Islet of Langerhans (tissue), 1 donor: ENCODE results near the gene PRPH.
"Not testable (repeated sequence)": the region's sequence is repeated elsewhere in the genome, so short reads cannot be mapped to it uniquely, and the experiment has no call there.

Source experiments
- FAIRE-seq: peaks from one replicate; lab custom pipeline; 2011; peaks lifted over from hg19 to GRCh38; lab: Jason Lieb, UNC

The PRPH gene

DNA sequence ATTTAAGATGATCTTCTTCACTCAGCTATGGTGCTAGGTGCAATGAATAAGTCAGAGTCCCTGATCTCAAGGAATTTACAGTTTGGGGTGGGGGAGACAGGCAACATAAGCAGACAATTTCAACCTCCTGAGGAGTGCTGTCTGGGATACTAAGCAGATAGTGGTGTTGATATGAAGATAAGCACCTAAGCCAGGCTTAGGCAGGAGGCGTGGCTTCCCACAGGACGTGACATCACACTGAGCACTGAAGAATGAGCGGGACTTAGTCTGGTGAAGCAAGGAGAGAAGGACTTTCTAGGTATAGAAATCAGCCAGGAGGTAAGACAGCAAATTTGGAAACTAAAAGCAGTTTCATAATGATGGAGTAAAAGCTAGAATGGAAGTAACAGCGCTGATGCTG, 6.8 kb downstream of the PRPH start:
- FAIRE-seq = no peak

DNA sequence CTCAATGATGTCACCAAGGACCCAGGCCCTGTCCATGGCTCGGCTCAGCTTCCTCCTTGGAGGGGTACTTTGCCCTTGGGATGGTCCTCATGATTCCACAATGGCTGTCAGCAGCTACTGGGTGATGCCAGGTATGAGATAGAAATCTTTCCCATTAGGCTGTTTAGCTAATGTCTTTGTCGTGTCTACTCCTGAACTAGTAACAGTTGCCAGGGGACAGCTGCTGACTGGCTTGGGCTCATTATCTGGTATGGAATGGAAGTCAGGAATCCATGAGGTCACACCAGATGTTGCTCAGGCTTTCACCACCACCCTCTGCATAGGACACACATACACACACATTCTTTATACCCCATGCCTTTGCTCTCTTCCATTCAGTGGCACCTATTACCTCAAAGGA, 9.2 kb downstream of the PRPH start:
- no peak for FAIRE-seq

DNA sequence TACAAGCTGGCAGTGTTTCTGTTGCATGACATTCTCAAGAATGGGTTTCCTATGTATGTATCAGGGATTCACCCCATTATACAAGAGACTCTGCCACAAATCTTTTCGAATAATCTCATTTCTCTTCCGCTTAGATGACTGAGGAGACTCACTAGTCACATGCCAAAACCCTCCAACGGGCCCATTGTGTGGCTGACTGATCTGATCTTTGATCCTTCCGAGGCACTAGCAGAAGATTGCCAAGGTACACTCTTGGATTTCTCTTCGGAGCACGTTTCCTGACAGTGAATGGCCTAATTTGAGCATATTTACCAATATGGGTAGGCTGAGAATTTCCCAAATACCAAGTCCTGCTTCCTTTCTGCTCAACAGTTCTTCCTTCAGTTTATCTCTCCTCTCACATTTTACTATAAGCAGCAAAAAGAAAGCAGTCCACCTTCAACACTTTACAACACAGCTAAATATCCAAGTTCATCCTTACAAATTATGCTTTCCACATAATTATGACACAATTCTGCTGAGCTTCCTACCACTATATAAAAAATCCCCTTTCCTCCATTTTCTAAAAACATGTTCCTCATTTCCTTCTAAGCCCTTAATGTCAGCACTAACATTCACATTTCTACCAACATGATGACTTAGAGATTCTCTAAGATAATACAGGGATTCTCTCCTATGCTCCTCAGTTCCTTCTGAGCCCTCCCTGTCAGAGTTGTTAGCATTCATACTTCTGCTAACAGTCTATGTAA, 11.0 kb downstream of the PRPH start:
- FAIRE-seq = no peak

DNA sequence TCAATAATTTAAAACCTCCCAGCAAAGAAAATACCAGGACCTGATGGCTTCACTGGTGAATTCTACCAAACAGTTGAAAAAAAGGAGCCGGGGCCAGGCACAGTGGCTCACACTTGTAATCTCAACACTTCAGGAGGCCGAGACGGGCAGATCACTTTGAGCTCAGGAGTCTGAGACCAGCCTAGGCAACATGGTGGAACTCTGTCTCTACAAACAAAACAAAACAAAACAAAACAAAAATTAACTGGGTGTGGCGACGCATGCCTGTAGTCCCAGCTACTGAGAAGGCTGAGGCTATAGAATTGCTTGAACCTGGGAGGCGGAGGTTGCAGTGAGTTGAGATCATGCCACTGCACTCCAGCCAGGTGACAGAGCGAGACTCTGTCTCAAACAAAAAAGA, 14.4 kb downstream of the PRPH start:
- no peak for FAIRE-seq

DNA sequence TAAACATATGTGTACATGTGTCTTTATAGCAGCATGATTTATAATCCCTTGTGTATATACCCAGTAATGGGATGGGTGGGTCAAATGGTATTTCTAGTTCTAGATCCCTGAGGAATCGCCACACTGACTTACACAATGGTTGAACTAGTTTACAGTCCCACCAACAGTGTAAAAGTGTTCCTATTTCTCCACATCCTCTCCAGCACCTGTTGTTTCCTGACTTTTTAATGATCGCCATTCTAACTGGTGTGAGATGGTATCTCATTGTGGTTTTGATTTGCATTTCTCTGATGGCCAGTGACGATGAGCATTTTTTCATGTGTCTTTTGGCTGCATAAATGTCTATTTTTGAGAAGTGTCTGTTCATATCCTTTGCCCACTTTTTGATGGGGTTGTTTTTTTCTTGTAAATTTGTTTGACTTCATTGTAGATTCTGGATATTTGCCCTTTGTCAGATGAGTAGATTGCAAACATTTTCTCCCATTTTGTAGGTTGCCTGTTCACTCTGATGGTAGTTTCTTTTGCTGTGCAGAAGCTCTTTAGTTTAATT, 15.6 kb downstream of the PRPH start:
- FAIRE-seq = not testable (repeated sequence)

DNA sequence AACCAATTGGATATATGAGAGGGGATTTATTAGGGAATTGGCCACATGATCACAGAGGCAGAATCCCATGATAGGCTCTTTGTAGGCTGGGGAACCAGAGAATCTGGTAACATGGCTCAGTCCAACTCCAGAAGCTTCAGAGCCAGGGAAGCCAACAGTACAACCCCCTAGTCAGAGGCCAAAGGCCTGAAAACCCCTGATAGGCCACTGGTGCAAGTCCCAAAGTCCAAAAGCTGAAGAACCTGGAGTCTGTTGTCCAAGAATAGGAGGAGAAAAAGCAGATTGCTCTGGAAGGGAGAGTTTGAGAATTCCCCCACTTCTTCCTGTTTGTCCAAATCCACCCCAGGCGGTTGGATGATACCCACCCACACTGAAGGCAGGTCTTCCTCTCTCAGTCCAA, 19.9 kb downstream of the PRPH start:
- FAIRE-seq = no peak

DNA sequence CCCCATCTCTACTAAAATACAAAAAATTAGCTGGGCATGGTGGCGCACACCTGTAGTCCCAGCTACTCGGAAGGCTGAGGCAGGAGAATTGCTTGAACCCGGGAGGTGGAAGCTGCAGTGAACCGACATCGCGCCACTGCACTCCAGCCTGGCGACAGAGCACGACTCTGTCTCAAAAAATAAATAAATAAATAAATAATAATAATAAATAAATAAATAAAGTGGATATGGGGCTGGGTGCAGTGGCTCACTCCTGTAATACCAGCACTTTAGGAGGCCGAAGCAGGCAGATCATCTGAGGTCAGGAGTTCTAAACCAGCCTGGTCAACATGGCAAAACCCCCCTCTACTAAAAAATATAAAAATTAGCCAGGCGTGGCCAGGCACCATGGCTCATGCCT, 22.2 kb downstream of the PRPH start:
- not testable (repeated sequence) for FAIRE-seq

DNA sequence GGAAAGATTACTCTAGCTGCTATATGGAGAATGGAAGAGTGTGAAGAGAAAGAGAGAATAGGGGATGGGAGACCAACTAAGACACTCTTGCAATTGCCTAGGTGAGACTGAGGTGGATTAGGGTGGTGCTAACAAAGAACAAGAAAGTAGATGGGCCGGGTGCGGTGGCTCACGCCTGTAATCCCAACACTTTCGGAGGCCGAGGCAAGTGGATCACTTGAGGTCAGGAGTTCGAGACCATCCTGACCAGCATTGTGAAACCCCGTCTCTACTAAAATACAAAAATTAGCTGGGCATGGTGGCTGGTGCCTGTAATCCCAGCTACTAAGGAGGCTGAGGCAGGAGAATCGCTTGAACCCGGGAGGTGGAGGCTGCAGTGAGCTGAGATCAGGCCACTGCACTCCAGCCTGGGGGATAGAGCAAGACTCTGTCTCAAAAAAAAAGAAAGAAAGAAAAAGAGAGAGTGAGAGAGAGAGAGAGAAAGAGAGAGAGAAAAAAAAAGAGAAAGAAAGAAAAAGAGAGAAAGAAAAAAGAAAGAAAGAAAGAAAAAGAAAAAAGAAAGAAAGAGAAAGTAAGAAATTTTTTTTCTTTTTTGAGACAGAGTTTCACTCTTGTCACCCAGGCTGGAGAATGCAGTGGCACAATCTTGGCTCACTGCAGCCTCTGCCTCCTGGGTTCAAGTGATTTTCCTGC, 25.6 kb downstream of the PRPH start:
- not testable (repeated sequence) for FAIRE-seq

DNA sequence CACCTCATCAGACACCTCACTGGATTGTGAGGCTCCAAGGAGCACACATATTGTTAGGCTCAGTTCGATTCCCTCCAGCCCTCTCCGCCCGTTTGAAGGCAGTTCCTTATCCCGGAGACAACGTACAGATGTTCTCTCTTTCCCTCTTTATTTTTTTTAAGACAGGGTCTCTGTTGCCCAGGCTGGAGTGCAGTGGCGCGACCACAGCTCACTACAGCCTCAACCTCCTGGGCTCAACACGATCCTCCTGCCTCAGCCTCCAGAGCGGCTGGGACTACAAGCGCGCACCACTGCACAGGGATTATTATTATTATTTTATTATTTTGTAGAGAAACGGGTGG, 27.4 kb downstream of the PRPH start:
- FAIRE-seq = no peak

DNA sequence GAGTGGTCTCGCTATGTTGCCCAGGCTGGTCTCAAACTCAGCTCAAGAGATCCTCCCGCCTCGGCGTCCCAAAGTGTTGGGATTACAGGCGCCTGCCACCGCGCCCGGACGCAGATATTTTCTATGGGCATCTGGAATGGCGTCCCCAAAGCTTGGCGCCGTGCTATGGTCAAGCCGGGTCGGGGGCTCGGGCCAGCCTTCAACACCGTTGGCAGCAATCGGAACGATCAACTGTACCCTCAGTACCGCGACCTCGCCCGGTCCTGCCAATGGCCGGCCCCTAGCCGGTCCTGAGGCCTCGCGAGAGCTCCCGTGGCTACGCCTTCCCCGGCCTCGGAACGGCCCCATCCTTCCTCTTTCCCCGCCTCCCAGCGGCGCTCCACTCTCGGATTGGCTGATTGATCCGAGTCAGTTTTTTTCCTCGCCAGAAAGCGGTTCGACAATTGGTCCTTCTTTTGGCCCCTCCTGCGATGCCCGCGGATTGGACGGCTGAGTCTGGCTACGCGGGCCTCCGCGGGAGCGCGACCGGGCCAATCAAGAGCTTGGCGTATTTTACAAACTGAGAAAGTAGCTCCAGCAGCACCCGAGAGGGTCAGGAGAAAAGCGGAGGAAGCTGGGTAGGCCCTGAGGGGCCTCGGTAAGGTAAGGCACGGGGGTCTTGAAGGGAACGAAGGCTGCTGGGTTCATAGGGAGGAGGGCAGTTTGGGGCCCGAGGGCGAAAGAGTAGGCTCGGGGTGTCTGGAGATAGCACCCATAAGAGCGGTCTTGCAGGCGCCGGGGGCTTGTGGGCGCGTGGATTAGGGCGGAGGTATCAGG, 28.0 kb downstream of the PRPH start, which contains the start of gene TROAP:
Gene TROAP, plus strand, starts transcription at position 548 of the 816 bp plus-strand sequence. CDS start 354 bp downstream, outside the sequence.
- FAIRE-seq = peak; percentile 92

DNA sequence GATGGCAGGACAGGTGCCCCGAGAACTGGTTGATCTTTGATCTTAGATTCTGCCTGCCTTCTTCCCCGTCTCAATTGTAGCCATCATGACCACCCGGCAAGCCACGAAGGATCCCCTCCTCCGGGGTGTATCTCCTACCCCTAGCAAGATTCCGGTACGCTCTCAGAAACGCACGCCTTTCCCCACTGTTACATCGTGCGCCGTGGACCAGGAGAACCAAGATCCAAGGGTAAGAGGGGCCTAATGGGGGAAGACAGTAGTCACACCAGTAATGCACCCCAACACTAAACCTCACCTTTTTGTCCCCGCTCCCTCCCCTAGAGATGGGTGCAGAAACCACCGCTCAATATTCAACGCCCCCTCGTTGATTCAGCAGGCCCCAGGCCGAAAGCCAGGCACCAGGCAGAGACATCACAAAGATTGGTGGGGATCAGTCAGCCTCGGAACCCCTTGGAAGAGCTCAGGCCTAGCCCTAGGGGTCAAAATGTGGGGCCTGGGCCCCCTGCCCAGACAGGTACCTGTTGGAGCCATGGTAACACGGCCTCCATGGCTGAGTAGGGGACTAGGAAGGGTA, 28.7 kb downstream of the PRPH start:
- no peak for FAIRE-seq

DNA sequence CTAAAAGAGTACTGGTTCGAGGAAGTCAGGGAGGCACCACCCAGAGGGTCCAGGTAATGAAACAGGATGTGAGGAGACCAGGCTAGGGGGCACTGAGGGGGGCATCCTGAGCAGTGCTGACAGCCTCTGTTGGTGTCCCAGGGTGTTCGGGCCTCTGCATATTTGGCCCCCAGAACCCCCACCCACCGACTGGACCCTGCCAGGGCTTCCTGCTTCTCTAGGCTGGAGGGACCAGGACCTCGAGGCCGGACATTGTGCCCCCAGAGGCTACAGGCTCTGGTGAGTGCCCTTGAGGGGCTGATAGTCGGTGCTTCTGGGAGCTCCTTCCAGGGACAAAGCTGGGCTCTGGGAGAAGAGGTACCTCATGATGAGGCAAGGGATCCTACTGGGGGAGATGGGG, 30.7 kb downstream of the PRPH start:
- no peak for FAIRE-seq

DNA sequence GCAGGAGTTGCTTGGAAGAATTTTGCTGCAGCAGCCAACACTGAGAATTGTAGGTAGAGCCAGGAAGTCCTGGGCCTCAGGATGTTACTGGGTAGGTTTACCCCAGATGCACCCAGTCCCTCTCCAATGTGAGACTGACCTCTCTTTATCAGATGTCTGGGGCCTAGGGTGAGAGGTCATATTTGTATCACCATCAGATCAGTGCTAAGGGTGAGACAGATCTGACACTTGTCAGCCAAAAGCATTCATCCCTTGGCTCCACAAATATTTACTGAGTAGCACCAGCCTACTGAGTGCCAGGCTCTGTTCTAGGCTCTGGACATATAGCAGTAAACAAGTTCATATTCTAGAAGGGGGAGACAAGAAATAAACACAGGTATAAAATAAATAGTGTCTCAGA, 32.4 kb downstream of the PRPH start:
- no peak for FAIRE-seq

DNA sequence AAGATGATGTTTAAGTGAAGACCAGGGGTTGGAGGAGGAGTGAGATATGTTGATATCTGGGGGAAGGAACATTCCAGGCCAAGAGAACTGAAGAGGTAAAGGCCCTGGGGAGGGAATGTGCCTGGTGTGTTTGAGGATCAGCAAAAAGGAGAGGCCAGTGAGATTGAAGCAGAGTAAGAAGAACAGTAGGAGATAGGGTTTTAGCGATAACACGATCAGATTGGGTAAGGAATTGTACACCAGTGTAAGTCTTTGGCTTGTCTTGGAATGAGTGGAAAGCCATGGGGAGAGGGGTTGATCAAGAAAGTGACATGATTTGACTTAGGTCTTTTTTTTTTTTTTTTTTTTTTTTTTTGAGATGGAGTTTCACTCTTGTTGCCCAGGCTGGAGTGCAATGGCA, 32.9 kb downstream of the PRPH start:
- no peak for FAIRE-seq

DNA sequence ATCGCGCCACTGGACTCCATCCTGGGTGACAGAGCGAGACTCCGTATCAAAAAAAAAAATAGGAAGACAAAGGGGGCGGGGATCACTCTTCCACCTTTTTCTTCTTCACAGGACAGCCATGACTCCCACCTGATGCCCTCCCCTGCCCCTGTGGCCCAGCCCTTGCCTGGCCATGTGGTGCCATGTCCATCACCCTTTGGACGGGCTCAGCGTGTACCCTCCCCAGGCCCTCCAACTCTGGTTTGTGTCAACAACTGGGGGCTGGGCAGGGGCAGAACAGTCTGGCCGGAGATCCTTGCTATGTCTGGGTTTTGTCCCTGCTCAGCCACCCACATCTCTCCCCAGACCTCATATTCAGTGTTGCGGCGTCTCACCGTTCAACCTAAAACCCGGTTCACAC, 33.9 kb downstream of the PRPH start:
- no peak for FAIRE-seq

DNA sequence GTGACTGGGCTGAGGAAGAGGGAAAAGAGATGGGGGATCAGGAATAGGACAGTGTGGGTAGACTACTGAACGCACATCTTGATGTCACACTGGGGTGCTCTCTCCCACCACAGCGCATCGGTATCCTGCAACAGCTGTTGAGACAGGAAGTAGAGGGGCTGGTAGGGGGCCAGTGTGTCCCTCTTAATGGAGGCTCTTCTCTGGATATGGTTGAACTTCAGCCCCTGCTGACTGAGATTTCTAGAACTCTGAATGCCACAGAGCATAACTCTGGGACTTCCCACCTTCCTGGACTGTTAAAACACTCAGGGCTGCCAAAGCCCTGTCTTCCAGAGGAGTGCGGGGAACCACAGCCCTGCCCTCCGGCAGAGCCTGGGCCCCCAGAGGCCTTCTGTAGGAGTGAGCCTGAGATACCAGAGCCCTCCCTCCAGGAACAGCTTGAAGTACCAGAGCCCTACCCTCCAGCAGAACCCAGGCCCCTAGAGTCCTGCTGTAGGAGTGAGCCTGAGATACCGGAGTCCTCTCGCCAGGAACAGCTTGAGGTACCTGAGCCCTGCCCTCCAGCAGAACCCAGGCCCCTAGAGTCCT, 35.2 kb downstream of the PRPH start:
- FAIRE-seq = no peak

DNA sequence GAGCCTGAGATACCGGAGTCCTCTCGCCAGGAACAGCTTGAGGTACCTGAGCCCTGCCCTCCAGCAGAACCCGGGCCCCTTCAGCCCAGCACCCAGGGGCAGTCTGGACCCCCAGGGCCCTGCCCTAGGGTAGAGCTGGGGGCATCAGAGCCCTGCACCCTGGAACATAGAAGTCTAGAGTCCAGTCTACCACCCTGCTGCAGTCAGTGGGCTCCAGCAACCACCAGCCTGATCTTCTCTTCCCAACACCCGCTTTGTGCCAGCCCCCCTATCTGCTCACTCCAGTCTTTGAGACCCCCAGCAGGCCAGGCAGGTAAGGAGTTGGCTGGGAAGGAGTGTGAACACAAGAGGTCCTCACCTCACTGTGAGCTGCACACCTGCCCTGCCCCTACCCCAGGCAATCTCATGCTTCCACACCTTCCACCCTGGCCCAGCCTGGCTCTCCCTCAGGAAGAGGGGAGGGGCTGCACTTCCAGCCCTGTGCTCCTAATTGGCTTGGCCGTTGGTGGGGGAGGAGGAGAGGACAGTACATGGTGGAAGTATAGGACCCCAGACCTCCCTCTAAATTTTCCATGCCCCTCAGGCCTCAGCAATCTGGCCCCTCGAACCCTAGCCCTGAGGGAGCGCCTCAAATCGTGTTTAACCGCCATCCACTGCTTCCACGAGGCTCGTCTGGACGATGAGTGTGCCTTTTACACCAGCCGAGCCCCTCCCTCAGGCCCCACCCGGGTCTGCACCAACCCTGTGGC, 35.9 kb downstream of the PRPH start:
- no peak for FAIRE-seq

DNA sequence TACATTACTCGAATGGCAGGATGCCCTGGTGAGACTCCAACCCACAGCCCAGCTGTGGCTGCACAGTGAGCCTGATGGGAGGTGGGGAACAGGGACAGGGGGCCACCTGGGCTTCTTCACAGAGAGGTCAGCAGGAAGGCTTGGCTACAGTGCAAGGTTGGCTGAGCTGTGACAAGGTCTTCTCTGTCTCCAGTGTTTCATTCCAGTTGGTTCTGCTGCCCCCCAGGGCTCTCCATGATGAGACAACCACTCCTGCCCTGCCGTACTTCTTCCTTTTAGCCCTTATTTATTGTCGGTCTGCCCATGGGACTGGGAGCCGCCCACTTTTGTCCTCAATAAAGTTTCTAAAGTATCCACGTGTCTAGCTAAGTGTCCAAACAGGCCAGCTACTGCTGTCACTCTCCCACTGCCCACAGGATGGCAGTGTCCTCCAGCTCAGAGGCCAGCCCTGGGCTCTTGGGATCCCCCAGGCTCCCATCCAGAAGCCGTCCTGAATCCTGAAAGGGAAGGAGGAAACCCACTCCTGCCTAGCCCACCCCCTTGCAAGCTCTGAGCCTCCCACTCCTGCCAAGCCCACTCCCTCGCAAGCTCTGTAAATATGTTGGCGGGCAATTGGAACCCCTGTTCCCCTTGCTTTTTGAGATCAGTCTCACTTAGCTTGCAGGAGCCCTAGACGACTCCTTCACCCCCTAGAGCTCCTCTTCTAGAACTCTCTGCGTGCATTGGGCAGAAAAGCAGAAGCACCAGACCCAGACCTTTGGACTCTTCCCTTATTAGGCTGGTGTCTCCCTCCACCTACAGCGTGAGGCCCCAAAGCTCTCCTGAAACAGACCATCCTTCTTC, 36.7 kb downstream of the PRPH start:
- FAIRE-seq = no peak

DNA sequence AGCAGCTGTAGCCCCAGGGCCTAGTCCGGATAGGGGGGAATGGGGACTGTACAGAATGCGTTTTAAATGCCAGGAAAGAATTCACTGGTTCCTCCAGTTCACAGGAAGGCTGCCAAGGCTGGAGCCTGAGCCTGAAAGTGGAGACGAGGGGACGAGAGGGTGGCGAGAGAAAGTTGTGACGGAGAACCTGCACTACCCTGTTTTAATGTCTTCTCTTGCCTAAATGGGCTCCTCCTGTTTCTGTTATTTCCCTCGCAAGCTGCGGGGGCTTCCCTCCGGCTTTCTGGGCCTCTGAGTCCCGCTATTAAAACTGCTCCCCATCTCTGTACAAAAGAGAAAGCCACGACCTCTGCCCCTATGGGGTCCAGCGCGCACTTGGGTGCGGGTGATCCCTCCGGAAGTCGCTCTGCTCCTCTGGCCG, 37.5 kb downstream of the PRPH start:
- FAIRE-seq = no peak

DNA sequence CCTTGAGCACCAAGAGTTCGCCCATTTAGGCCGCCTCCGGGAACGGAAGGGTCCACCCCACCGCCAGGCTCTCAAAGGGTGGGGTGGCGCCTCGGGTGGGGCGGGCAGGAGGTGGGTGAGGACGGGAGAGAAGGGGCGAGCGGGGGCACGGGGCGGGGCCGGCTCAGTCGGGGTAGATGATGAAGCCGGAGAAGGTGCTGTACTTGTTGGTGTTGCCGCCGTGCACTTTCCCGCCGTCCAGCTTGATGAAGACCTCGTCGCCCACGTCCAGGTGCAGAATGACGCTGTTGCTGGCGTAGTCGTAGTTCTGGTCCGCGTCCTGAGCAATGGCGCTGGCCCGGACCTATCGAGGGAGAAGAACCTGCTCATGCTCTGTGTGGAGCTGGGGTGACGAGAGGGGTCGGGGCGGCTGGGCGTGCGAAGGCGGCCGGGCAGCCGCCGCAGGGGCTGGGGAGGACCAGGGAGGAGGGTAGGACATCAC, 38.0 kb downstream of the PRPH start:
- FAIRE-seq = no peak
